Stimulated activated CD4-positive, alpha-beta T cell treated with anti-CD3 and anti-CD28 coated beads, Interleukin-1b, Interleukin-23, amount 100 ng/mL, for 4 hours (primary cell): ENCODE measurements around the gene AIFM1.
A peak's percentile ranks its signal among the peaks of the same experiment; 100 is the strongest.

Experiments
- DNase-seq, 2 donors: peaks; one replicate each; pipeline ENCODE4 v3.0.0-alpha.2; 2020; ENCODE audit warnings: low read depth in 2 of 2

AIFM1 gene

DNA sequence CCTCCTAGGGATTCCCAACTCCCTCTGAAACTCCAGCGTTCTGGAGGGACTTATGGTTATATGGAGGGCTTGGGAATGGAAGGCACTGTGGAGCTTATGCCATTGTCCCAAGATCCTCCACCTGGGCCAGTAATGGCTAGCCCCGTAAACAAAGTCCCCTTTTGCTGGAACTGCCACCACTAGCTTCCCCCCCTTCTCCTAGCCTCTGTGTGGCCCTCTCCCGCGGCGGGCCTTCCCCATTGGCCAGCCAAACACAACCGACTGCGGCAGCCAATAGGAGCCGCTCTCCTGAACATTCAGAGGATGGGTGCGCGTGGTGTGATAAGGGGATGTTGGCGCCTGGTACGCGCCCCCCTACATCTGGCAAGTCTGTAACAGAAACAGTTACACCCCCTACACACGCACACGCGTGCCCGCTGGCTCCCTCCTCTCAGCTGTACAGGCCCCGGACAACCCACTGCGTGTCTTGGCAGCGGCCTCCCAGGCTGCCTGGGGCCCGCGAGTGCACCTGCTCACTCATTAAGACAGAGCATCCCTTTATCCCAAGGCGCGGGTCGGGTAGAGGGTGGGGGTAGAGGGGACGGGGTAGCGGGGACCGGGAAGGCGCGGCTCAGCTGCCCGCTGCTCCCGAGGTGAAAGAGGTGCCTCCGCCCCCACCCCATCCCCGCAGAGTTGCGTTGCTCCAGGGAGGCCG is 5.3 kb upstream of the AIFM1 start:
- peak; percentile 25 to 44 for DNase-seq

DNA sequence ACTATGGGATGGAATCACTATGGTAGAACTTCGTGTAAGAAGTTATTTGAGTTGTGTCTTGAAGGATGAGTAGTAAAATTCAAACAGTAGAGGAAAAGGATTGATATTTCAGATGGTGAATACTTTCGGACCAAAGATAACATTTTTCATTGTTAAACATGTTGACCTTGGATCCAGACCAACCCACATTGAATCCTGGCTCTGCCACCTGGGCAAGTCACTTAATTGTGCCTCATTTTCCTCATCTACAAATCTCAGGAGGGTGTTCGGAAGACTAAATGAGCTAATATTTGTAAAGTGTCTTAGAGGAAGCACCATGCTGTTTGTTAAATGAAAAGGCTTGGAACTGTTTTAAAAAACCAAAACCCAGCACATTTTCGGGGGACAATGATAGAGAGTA is 1.4 kb upstream of the AIFM1 start:
- DNase-seq: no peak

GRCh38 chrX:130166503-130166777 is 799 bp upstream of the AIFM1 start:
- no peak for DNase-seq

DNA sequence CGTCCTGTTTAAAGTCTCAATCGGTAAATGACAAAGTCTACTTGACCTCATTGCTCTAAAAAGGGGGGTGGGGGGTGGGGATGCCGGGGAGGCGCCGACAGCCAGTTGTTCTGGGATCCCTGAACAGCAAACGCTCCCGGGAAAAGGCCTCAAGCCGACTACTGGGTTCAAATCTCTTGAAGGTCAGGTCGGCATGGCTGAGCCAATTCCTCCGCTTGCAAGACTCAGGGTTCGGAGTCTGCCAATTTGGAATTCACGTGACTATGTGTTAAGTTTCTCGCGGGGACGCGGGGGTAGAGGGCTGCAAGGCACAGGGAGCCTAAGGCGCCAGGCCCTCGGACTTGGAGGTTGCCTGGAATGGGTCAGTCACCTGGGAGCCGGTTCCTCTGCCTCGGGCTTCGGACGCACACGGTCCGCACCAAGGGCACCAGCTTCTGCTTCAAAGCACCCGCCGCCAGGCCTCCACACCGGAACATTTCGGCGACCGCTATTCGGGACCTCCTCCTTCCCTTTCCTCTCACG is 399 bp downstream of the AIFM1 start:
- DNase-seq: no peak

DNA sequence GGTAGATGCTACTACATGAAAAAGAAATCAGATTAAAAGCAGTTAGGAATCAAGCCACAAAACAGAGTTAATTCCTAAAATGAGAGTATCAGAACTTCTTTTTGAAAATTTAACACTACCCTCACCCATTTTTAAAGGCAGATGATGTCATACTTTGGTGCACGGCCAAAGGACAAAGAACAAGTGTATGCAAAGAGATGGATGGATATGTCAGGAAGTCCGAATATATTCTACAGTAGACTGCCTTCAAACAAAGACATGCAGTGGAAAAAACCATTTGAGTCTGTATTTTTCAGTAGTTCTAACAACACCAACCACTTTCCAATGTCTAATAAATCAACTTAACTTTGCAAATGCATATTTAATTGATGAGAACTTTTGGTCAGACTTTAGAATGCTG is 2.2 kb downstream of the AIFM1 start:
- DNase-seq: no peak

GRCh38 chrX:130162094-130162735 is 3.4 kb downstream of the AIFM1 start:
- DNase-seq: no peak

- DNase-seq: no peak
Observed at GRCh38 chrX:130159776-130160175, 5.9 kb downstream of the AIFM1 start.

GRCh38 chrX:130158311-130158710 is 7.3 kb downstream of the AIFM1 start:
- DNase-seq: no peak

- DNase-seq: no peak
Observed at GRCh38 chrX:130155564-130155963, 10.1 kb downstream of the AIFM1 start.

GRCh38 chrX:130147631-130148030 is 18.0 kb downstream of the AIFM1 start:
- DNase-seq: no peak

DNA sequence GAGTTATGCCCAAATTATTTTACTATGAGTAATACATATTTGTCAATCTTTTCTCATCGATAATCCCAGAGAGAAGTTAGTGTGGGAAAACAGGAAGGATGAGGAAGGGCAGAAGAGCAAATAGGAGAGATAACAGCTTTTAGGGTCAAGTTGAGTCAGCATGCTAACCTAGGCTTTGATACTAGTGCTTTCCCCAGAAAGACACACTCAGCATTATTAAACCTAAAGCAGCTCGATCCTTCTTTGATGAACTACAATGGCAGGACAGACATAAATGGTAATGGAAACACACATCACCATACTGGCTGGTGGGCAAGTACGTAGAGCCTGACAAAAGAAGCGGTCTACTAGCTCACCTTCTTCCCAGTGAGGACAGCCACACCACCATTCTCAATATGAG is 20.5 kb downstream of the AIFM1 start:
- DNase-seq: no peak

DNA sequence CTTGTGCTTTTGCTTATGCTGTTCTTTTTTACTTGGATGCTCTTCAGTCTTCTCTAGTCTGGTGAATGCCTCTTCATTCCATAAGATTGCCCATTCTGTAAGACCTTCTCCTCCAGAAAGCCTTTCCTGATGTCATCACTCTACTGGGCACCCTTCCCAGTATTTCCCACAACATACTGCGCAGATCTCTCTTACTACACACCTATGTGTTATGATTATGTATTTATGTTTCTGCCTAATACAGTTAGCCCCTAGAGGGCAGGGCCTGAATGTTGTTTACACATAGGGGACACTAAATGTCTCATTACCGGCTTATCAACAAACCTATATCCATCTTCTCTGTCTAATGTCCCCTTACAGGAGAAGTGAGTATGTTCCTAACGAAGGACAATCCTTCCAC is 21.1 kb downstream of the AIFM1 start:
- no peak for DNase-seq

GRCh38 chrX:130139474-130140201 is 26.0 kb downstream of the AIFM1 start:
- DNase-seq: no peak

DNA sequence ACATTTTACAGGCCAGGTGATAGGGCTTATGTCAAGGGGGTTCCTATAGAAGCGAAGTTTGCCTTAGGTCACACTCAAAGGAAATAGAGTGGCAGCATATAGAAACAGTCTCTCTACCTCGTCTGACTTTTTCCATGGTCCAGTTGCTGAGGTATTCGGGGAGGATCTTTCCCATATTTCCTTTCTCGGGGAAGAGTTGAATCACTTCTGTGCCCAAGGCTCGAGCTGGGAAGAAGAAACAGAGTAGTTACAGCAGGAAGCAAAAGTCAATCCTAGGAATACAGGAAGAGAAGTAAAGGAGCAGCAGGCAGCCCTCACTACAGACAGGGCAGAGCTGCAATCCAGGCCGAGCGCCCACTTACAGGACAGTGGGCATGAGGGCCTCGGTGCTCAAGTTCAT is 28.7 kb downstream of the AIFM1 start:
- DNase-seq: no peak

DNA sequence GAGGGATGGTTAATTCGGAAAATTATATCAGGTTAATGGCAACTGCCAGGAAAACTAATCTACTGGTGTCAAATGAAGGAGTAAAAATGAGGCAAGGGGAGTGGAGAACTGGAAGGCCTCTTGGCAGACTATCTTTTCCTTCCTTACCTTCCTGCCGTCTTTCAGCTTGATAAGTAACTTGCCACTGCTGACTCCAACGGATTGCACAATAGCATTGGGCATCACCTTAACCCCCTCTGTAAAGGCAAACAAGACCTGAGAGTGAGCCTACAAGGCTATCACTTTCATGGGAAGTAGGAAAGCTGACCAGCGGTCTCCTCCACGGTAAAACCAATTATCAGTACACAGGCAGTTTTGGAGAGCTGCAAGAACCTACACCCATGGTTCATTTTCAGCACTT is 29.1 kb downstream of the AIFM1 start:
- DNase-seq: no peak

GRCh38 chrX:130130990-130131389 is 34.7 kb downstream of the AIFM1 start:
- DNase-seq: no peak

GRCh38 chrX:130125091-130125874 is 40.4 kb downstream of the AIFM1 start:
- no peak for DNase-seq

DNA sequence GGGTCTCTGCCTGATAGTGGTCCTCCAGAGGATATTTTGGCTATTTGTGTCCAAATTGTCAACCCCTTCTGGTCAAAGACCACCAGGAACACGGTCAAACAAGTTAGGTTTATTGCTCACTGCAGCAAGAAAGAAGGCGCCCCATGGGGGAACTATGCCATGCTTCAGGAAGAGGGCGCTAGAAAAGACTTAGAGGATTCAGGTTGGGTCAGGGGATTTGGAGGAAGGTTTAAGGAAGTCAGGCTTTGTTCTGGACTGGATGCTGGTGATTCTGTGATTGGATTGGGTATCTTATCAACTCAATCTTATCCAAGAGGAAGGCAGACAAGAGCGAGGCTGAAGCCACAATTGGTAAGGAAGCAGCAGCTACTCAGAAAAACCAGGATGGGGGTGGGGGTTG is 41.1 kb downstream of the AIFM1 start:
- DNase-seq: no peak

DNA sequence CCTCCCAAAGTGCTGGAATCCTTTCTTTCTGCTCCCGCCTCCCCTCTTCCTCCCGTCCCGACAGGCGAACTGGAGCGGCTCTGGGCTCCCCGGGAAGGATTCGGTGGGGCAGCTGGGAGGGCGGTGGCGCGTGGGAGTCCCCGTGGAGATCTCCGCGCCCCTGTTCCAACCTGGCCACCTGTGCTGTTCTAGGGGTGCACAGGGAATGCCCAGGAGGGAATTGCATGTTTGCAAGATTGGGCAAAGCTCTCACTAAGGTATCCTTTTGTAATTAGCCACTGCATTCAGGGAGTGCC is 44.2 kb downstream of the AIFM1 start:
- DNase-seq: no peak

DNA sequence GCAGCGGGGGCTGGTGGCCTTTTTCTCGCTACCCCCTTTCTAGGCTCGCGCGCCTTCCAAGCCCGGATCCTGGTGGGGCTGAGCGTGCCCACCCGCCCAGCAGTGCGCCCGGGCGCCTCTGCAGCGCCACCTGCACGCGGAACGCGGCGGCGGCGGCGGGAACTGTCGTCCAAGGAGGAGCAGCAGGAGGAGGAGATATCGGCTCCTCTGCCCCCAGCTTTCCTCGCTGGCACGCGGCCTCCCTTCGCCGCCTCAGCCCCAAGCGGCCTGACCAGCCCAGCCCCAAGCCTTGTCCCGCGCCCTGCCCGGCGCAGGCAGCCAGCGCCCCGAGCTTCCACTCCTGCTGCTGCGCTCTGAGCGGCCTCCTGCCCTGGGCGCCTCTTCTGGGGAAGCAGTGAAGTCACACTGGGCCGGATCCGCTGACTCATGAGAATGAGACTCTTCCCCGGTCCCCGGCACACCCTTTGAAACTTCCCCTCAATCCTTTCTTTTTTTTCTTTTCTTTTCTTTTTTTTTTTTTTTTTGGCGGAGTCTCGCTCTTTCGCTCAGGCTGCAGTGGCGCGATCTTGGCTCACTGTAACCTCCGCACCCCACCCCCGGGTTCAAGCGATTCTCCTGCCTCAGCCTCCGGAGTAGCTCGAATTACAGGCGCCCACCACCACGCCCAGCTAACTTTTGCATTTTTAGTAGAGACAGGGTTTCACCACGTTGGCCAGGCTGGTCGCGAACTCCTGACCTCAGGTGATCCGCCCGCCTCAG is 44.7 kb downstream of the AIFM1 start:
- peak; percentile 43 to 60 for DNase-seq

DNA sequence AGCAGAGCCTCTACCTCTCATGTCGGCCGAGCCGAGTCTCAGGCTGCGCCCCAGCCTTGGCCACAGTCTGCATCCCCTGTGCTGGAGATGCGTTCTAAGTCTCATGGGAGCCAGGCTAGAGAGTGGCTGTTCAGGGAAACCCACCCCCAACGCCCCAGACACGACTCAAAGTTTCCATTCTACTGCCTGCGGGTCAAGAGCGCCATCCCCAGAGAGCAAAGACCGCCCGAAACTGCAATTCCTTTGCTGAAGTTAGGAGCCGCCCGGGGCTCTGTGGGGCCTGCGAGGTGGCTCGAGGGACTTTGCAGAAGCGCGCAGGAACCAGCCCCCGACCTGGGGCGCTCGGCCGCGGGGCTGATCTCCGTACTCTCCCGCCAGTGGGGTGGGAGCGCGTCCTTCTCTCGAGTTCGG is 45.3 kb downstream of the AIFM1 start:
- DNase-seq: no peak
